HUES48 (cell line): ENCODE measurements around the gene ATG9B.

Experiments used
- H3K27ac ChIP-seq: one replicate; pipeline ENCODE4 v1.7.0; 2013; ENCODE audit warnings: low read depth, low read length, inconsistent platforms
- H3K27me3 ChIP-seq: 2 replicates; pipeline ENCODE4 v1.6.1; 2013; ENCODE audit warnings: mild to moderate bottlenecking, low read length; ENCODE audit not compliant: control insufficient read depth, insufficient read depth
- H3K36me3 ChIP-seq: 2 replicates; pipeline ENCODE4 v1.6.1; 2013; ENCODE audit warnings: low read length; ENCODE audit not compliant: control insufficient read depth, insufficient read depth
- H3K4me1 ChIP-seq: 2 replicates; pipeline ENCODE4 v1.6.1; 2013; ENCODE audit warnings: mild to moderate bottlenecking, low read length; ENCODE audit not compliant: control insufficient read depth, insufficient read depth
- H3K4me3 ChIP-seq: 2 replicates; pipeline ENCODE4 v1.5.1; 2013; ENCODE audit warnings: mild to moderate bottlenecking, low read depth, low read length
- H3K9ac ChIP-seq: 2 replicates; pipeline ENCODE4 v1.6.1; 2013; ENCODE audit warnings: mild to moderate bottlenecking, low read depth, low read length, moderate library complexity
- H3K9me3 ChIP-seq: 2 replicates; pipeline ENCODE4 v1.6.1; 2013; ENCODE audit warnings: low read length; ENCODE audit not compliant: control insufficient read depth, insufficient read depth

Gene ATG9B

DNA sequence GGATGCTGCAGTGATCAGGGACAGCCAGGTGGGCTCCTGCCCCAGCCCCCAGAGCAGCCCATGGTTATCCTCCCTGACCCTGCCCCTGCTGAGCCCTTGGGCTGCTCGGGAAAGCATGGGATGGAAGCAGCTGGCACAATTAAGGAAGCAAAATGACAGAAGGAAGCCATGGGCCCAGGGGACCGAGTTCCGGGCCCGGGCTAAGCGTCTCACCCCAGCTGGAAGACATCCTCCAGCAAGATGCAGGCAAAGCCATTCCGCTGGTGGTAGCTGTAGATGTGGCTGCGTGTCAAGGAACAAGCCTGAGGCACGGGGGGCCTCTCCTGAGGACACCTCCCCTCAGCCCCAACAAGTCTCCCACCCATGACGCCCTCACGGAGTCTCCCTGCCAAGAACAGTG lies 1.1 kb downstream of the ATG9B start:
- Histone ChIP-seq H3K27ac (no peak overlapping the region), H3K9ac (no peak overlapping the region), H3K27me3 (peaks cover 31% of the 10 kb centered on the region), H3K4me3 (no peak overlapping the region), H3K9me3 (no peaks in the 10 kb centered on the region), H3K36me3 (no peaks in the 10 kb centered on the region), H3K4me1 (peaks cover 11% of the 10 kb centered on the region)

DNA sequence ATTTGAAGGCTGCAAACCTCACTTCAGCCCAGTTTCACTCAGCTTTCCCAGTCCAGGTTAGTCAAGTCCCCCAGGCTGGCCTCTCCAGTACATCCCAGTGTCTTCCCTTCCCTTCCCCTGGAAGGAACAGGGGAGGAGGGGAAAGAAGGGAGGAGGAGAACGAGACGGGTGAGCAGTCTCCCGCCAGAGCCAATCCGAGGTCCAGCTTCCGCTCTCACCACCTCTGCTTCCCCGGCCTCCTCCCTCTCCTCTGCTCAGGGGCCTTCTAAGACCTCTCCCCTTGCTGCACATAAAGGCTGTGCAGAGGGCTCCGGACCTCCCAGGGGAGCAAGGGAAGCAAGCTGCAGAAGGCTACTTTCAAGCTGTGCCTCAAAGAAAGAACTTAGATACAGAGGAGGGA lies 4.1 kb downstream of the ATG9B start:
- no peak overlapping the region for H3K27ac ChIP-seq
- H3K9me3 ChIP-seq, result no peaks in the 10 kb centered on the region
- H3K27me3 ChIP-seq, result peaks cover 50% of the 10 kb centered on the region
- peaks cover 5% of the 10 kb centered on the region; the same call in 1 of the 2 replicates for H3K4me1 ChIP-seq
- H3K4me3 ChIP-seq, result no peak overlapping the region
- H3K9ac ChIP-seq, result no peak overlapping the region
- no peaks in the 10 kb centered on the region for H3K36me3 ChIP-seq

GRCh38 chr7:151019130-151019447 lies 5.2 kb downstream of the ATG9B start:
- Histone ChIP-seq H3K9ac (no peak overlapping the region), H3K36me3 (no peaks in the 10 kb centered on the region), H3K4me3 (peak overlapping the region; percentile 31; the same call in 1 of the 2 replicates), H3K27me3 (peaks cover 50% of the 10 kb centered on the region), H3K9me3 (no peaks in the 10 kb centered on the region), H3K27ac (no peak overlapping the region), H3K4me1 (peaks cover 8% of the 10 kb centered on the region; the same call in 1 of the 2 replicates)

- Histone ChIP-seq H3K4me3 (peak overlapping the region; percentile 31; the same call in 1 of the 2 replicates), H3K4me1 (peaks cover 10% of the 10 kb centered on the region; the same call in 1 of the 2 replicates), H3K27me3 (peaks cover 50% of the 10 kb centered on the region), H3K27ac (no peak overlapping the region), H3K9ac (no peak overlapping the region), H3K36me3 (no peaks in the 10 kb centered on the region), H3K9me3 (no peaks in the 10 kb centered on the region)
Observed at GRCh38 chr7:151018421-151019129, 5.7 kb downstream of the ATG9B start.

- H3K36me3 ChIP-seq, result no peaks in the 10 kb centered on the region
- H3K27ac ChIP-seq, result no peak overlapping the region
- H3K9ac ChIP-seq, result no peak overlapping the region
- peak overlapping the region; percentile 47; the same call in 1 of the 2 replicates for H3K4me3 ChIP-seq
- H3K27me3 ChIP-seq, result peaks cover 53% of the 10 kb centered on the region
- peaks cover 10% of the 10 kb centered on the region; the same call in 1 of the 2 replicates for H3K4me1 ChIP-seq
- H3K9me3 ChIP-seq, result no peaks in the 10 kb centered on the region
Observed at GRCh38 chr7:151017953-151018420, 6.3 kb downstream of the ATG9B start.

DNA sequence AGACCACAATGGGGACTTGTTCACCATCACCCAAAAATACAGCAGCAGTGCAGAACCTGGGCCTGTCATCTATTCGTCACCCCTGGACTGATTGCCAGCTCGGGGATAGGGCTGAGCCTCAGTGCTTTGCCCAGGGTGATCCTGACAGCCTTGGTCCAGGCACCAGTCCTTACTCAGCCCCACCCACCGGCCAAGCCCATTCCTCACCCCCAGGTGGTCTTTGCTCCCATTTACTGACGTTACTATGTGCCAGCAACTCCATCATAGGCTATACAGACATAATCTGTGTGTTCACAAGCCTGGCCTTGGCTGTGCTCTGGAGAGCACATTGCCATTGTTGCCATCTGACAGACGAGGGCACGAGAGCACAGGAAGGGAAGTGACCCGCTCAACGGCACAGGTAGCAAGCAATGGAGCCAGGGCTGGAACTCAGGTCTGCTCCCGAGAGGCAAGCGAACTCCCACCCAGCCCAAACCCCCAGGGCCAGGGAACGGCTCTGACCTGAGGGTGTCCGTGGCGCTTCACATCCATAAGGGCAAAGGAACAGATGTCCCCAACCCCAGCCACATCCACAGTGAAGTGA lies 6.8 kb downstream of the ATG9B start:
- no peak overlapping the region for H3K9ac ChIP-seq
- H3K4me3 ChIP-seq, result no peak overlapping the region
- no peaks in the 10 kb centered on the region for H3K9me3 ChIP-seq
- peaks cover 56% of the 10 kb centered on the region for H3K27me3 ChIP-seq
- peaks cover 13% of the 10 kb centered on the region; the same call in 1 of the 2 replicates for H3K4me1 ChIP-seq
- no peak overlapping the region for H3K27ac ChIP-seq
- no peaks in the 10 kb centered on the region for H3K36me3 ChIP-seq

GRCh38 chr7:151016942-151017341 lies 7.4 kb downstream of the ATG9B start:
- Histone ChIP-seq H3K4me1 (peaks cover 15% of the 10 kb centered on the region; the same call in 1 of the 2 replicates), H3K27me3 (peaks cover 61% of the 10 kb centered on the region), H3K9me3 (no peaks in the 10 kb centered on the region), H3K36me3 (no peaks in the 10 kb centered on the region), H3K4me3 (no peak overlapping the region), H3K27ac (no peak overlapping the region), H3K9ac (no peak overlapping the region)

GRCh38 chr7:151016505-151016904 lies 7.8 kb downstream of the ATG9B start:
- Histone ChIP-seq H3K9ac (no peak overlapping the region), H3K4me1 (peaks cover 15% of the 10 kb centered on the region; the same call in 1 of the 2 replicates), H3K9me3 (no peaks in the 10 kb centered on the region), H3K4me3 (no peak overlapping the region), H3K27ac (no peak overlapping the region), H3K27me3 (peaks cover 63% of the 10 kb centered on the region), H3K36me3 (no peaks in the 10 kb centered on the region)

DNA sequence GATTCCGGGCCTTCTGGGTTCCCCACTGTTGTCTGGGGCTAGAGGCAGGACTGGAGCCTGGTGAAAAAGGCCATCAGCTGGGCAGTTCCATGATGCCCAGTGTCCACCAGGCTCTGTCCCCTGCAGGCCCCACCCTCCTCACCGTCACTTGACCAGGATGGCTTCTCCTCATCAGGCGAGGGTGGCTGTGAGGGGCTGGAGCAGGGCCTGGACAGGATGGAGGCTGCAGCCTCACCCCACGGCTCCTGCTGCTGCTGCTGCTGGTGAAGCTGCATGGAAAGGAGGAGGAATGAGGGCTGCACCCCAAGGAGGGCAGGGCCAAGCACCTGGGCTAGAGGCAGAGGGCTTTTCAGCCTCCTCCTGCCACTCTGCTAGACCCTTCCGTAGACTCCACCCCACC lies 8.3 kb downstream of the ATG9B start:
- no peak overlapping the region for H3K27ac ChIP-seq
- H3K36me3 ChIP-seq, result no peaks in the 10 kb centered on the region
- no peaks in the 10 kb centered on the region for H3K9me3 ChIP-seq
- H3K4me1 ChIP-seq, result peaks cover 15% of the 10 kb centered on the region; the same call in 1 of the 2 replicates
- H3K4me3 ChIP-seq, result no peak overlapping the region
- H3K9ac ChIP-seq, result no peak overlapping the region
- H3K27me3 ChIP-seq, result peaks cover 60% of the 10 kb centered on the region

DNA sequence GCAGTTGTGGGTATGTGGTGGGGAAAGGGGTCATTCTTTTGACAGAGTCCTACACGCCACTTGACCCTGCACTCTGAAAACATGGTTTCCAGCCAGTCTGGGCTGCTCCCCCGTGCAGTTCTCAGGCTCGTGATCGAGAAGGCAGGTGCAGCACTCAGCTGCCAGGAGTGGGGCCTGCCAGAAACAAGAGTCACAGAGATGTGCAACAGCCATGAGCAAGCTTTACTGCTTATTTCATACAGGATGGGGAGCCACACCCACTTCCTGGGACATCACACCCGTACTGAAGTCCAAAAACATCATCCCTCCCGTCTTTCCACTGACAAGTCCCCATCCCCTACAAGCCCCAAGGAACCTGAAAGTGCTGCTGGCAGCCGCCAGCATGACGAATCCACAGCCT lies 9.3 kb downstream of the ATG9B start:
- Histone ChIP-seq H3K4me1 (peaks cover 23% of the 10 kb centered on the region; the same call in 1 of the 2 replicates), H3K4me3 (no peak overlapping the region), H3K9ac (no peak overlapping the region), H3K9me3 (no peaks in the 10 kb centered on the region), H3K27me3 (peaks cover 50% of the 10 kb centered on the region), H3K27ac (no peak overlapping the region), H3K36me3 (no peaks in the 10 kb centered on the region)
